MM.1S (cell line): ENCODE results near the gene ACTL10.

Experiments used
- DNase-seq: peaks from one replicate; pipeline ENCODE4 v3.0.0-alpha.2; 2015
- H2AFZ ChIP-seq: fragments of 300-600 bp; sonication (generic); 2 replicates; pipeline ENCODE4 v1.6.0; 2016; ENCODE audit warnings: antibody characterized with exemption, low read length
- H3F3A ChIP-seq: fragments of 300-600 bp; sonication (generic); 2 replicates; pipeline ENCODE4 v1.6.1; 2016; ENCODE audit warnings: mild to moderate bottlenecking, antibody characterized with exemption, low read length, moderate library complexity, mixed read lengths; ENCODE audit not compliant: insufficient read depth
- H3K27ac ChIP-seq: fragments of 300-600 bp; sonication (generic); 2 replicates; pipeline ENCODE4 v1.5.1; 2016; ENCODE audit warnings: mild to moderate bottlenecking, low read length
- H3K27me3 ChIP-seq: fragments of 300-600 bp; sonication (generic); replicated peaks from 2 replicates; pipeline ENCODE4 v1.6.0; 2016; ENCODE audit warnings: low read length; ENCODE audit not compliant: insufficient read depth
- H3K36me3 ChIP-seq: fragments of 300-600 bp; sonication (generic); replicated peaks from 2 replicates; pipeline ENCODE4 v1.6.1; 2016; ENCODE audit warnings: mild to moderate bottlenecking, low read length, mixed read lengths; ENCODE audit not compliant: insufficient read depth
- H3K4me1 ChIP-seq: fragments of 300-600 bp; sonication (generic); 2 replicates; pipeline ENCODE4 v1.6.1; 2016; ENCODE audit warnings: low read length, mixed read lengths
- H3K4me2 ChIP-seq: fragments of 300-600 bp; sonication (generic); 2 replicates; pipeline ENCODE4 v1.6.0; 2016; ENCODE audit warnings: low read depth, low read length
- H3K4me3 ChIP-seq: fragments of 300-600 bp; sonication (generic); 2 replicates; pipeline ENCODE4 v1.5.1; 2016; ENCODE audit warnings: low read length, mixed read lengths
- H3K79me2 ChIP-seq: fragments of 300-600 bp; sonication (generic); 2 replicates; pipeline ENCODE4 v1.6.1; 2016; ENCODE audit warnings: mixed run types, low read length, mixed read lengths
- H3K9ac ChIP-seq: fragments of 300-600 bp; sonication (generic); 2 replicates; pipeline ENCODE4 v1.6.1; 2016; ENCODE audit warnings: low read length, mixed read lengths
- H3K9me2 ChIP-seq: fragments of 300-600 bp; sonication (generic); replicated peaks from 2 replicates; pipeline ENCODE4 v1.6.1; 2016; ENCODE audit warnings: mild to moderate bottlenecking, low read length, mixed read lengths; ENCODE audit not compliant: insufficient read depth
- H3K9me3 ChIP-seq: fragments of 300-600 bp; sonication (generic); replicated peaks from 2 replicates; pipeline ENCODE4 v1.6.1; 2016; ENCODE audit warnings: mild to moderate bottlenecking, low read length, mixed read lengths; ENCODE audit not compliant: insufficient read depth
- H4K20me1 ChIP-seq: fragments of 300-600 bp; sonication (generic); 2 replicates; pipeline ENCODE4 v1.6.1; 2016; ENCODE audit warnings: mild to moderate bottlenecking, low read length, moderate library complexity, mixed read lengths; ENCODE audit not compliant: insufficient read depth
- CTCF ChIP-seq: fragments of 300-600 bp; sonication (generic); IDR thresholded peaks from 2 replicates; pipeline ENCODE4 v1.5.1; 2016; ENCODE audit warnings: antibody characterized with exemption, low read length, mixed read lengths
- EZH2 ChIP-seq: fragments of 300-600 bp; sonication (generic); optimal IDR thresholded peaks from 2 replicates; pipeline ENCODE3; 2017; ENCODE audit warnings: low read depth, mild to moderate bottlenecking, antibody characterized with exemption, low read length, mixed read lengths
- EZH2phosphoT487 ChIP-seq: fragments of 300-600 bp; sonication (generic); IDR thresholded peaks from 2 replicates; pipeline ENCODE4 v1.6.1; 2018; ENCODE audit warnings: antibody characterized with exemption, low read length

ACTL10 gene

GRCh38 chr20:33689973-33690372 lies 23.2 kb downstream of the ACTL10 start:
- Histone ChIP-seq H3K27me3 (no peaks in the 10 kb centered on the region), H2AFZ (no peak overlapping the region), H3K4me2 (no peak overlapping the region), H3K9me2 (no peaks in the 10 kb centered on the region), H3K36me3 (no peaks in the 10 kb centered on the region), H3K9ac (no peak overlapping the region), H3K4me3 (no peak overlapping the region), H3F3A (peaks cover 7% of the 10 kb centered on the region), H3K4me1 (peaks cover 7% of the 10 kb centered on the region), H3K9me3 (no peaks in the 10 kb centered on the region), H3K79me2 (peaks cover 7% of the 10 kb centered on the region), H3K27ac (no peak overlapping the region), H4K20me1 (no peaks in the 10 kb centered on the region)
- no peak for TF ChIP-seq CTCF
- no peak for TF ChIP-seq EZH2
- no peak for TF ChIP-seq EZH2phosphoT487
- DNase-seq, result no peak

- no peaks in the 10 kb centered on the region for H3K9me3 ChIP-seq
- no peaks in the 10 kb centered on the region for H3K27me3 ChIP-seq
- DNase-seq, result no peak
- H3K27ac ChIP-seq, result no peak overlapping the region
- H3K36me3 ChIP-seq, result no peaks in the 10 kb centered on the region
- no peak overlapping the region for H3K9ac ChIP-seq
- H3K4me2 ChIP-seq, result no peak overlapping the region
- no peaks in the 10 kb centered on the region for H3K9me2 ChIP-seq
- no peak overlapping the region for H3K4me3 ChIP-seq
- no peak overlapping the region for H2AFZ ChIP-seq
- no peaks in the 10 kb centered on the region for H3F3A ChIP-seq
- H3K79me2 ChIP-seq, result no peaks in the 10 kb centered on the region
- H3K4me1 ChIP-seq, result no peaks in the 10 kb centered on the region
- H4K20me1 ChIP-seq, result no peaks in the 10 kb centered on the region
- TF ChIP-seq EZH2phosphoT487 (no peak), EZH2 (no peak), CTCF (no peak)
These were observed 26.5 kb downstream of the ACTL10 start for GRCh38 chr20:33693289-33693688.

- H3K4me2 ChIP-seq, result no peak overlapping the region
These were observed 27.2 kb downstream of the ACTL10 start for GRCh38 chr20:33693741-33694638.

More at GRCh38 chr20:33693741-33694638, 27.2 kb downstream of the ACTL10 start:
- DNase-seq, result no peak
- Histone ChIP-seq H3K4me3 (no peak overlapping the region), H4K20me1 (no peaks in the 10 kb centered on the region), H3K9ac (no peak overlapping the region), H3K9me2 (no peaks in the 10 kb centered on the region), H3K27me3 (no peaks in the 10 kb centered on the region), H3K36me3 (no peaks in the 10 kb centered on the region), H3F3A (no peaks in the 10 kb centered on the region), H3K9me3 (no peaks in the 10 kb centered on the region), H3K27ac (no peak overlapping the region), H3K4me1 (no peaks in the 10 kb centered on the region), H3K79me2 (no peaks in the 10 kb centered on the region), H2AFZ (no peak overlapping the region)
- no peak for TF ChIP-seq EZH2phosphoT487
- TF ChIP-seq EZH2, result no peak
- TF ChIP-seq CTCF, result no peak
